HepG2 (cell line): ENCODE results near the gene TBC1D14. TPM values are rescaled to one million over a fixed set of nuclear protein-coding genes. Genes with fewer than 3 reads are reported as not detected.

Experiments
- ATAC-seq: fragments of 200-7000 bp; cut with Tn5 transposase; 3 replicates; pipeline ENCODE4 v1.9.1; 2020; ENCODE audit warnings: mild to moderate bottlenecking, moderate library complexity
- BruUV-seq: library from RNA; stranded (reverse); fragments of 400-500 nt; replicated peaks from 2 replicates; lab custom pipeline; 2021; lab: Mats Ljungman, UMichigan
- CTCF ChIA-PET: fragments of 300-600 bp; formaldehyde crosslinking; extraction: SDS; loops from one replicate; lab custom pipeline; 2021; ENCODE audit warnings: low total read pairs, inconsistent platforms, low intra/inter-chr PET ratio; lab: Yijun Ruan, JAX
- POLR2A ChIA-PET: fragments of 350-600 bp; sonication (Branson Sonifier 250); formaldehyde crosslinking; loops from one replicate; lab custom pipeline; 2020; ENCODE audit warnings: antibody characterized with exemption, inconsistent platforms; lab: Yijun Ruan, JAX
- DNase-seq: peaks from one replicate; pipeline ENCODE4 v3.0.0-alpha.2; 2015; ENCODE audit warnings: low spot score
- FAIRE-seq: peaks from 3 replicates; lab custom pipeline; 2011; peaks lifted over from hg19 to GRCh38; lab: Jason Lieb, UNC
- H2AFZ ChIP-seq: one replicate; pipeline ENCODE4 v1.6.1; 2011; ENCODE audit warnings: low read length, inconsistent platforms
- H3K27ac ChIP-seq: fragments of 300-600 bp; 3 replicates; pipeline ENCODE4 v1.8.0; 2011; ENCODE audit warnings: mixed run types, mild to moderate bottlenecking, mixed read lengths, low read length, inconsistent platforms; ENCODE audit not compliant: insufficient read depth; ENCODE audit errors: extremely low read length
- H3K27me3 ChIP-seq, 2 experiments: fragments of 200-600 bp in 1 of 2; 2 replicates in 1 of 2; 3 replicates in 1 of 2; pipeline versions ENCODE4 v1.6.0 to v1.8.0; 2011; ENCODE audit warnings: low read length in 2 of 2, mild to moderate bottlenecking in 2 of 2, moderate library complexity in 2 of 2, inconsistent platforms in 1 of 2; ENCODE audit not compliant: insufficient read depth in 2 of 2, control insufficient read depth in 1 of 2
- H3K36me3 ChIP-seq, 2 experiments: fragments of 200-600 bp in 1 of 2; replicated peaks in 1 of 2; 2 replicates in 1 of 2; 3 replicates in 1 of 2; pipeline versions ENCODE4 v1.5.1 to v1.8.0; 2011; ENCODE audit warnings: low read length in 2 of 2, inconsistent platforms in 1 of 2; ENCODE audit not compliant: insufficient read depth in 2 of 2, control insufficient read depth in 1 of 2
- H3K4me1 ChIP-seq: 2 replicates; pipeline ENCODE4 v1.5.1; 2012; ENCODE audit warnings: low read length, inconsistent platforms; ENCODE audit not compliant: insufficient read depth
- H3K4me2 ChIP-seq: 2 replicates; pipeline ENCODE4 v1.6.0; 2011; ENCODE audit warnings: low read depth, low read length, inconsistent platforms
- H3K4me3 ChIP-seq, 3 experiments: fragments of 200-600 bp in 1 of 3; sonication (generic), shearing (Covaris generic) in 1 of 3; replicated peaks in 1 of 3; 2 replicates each; pipeline ENCODE4 v1.5.1; 2011 to 2016; ENCODE audit warnings: low read length in 3 of 3, inconsistent platforms in 2 of 3, low read depth in 2 of 3, mild to moderate bottlenecking in 2 of 3, control low read depth in 1 of 3, mixed read lengths in 1 of 3; ENCODE audit not compliant: insufficient read depth in 1 of 3
- H3K79me2 ChIP-seq: one replicate; pipeline ENCODE4 v1.6.1; 2011; ENCODE audit warnings: low read length, inconsistent platforms; ENCODE audit not compliant: insufficient read depth
- H3K9ac ChIP-seq: 2 replicates; pipeline ENCODE4 v1.6.0; 2011; ENCODE audit warnings: mild to moderate bottlenecking, low read depth, low read length, inconsistent platforms; ENCODE audit not compliant: insufficient read depth
- H3K9me3 ChIP-seq: 2 replicates; pipeline ENCODE4 v1.5.1; 2012; ENCODE audit warnings: mild to moderate bottlenecking, low read length
- H4K20me1 ChIP-seq: 2 replicates; pipeline ENCODE4 v1.6.0; 2011; ENCODE audit warnings: inconsistent platforms, mild to moderate bottlenecking, low read length, moderate library complexity; ENCODE audit not compliant: insufficient read depth
- AKAP8 ChIP-seq: sonication (generic); formaldehyde crosslinking; IDR thresholded peaks from 2 replicates; pipeline ENCODE4 v1.5.1; 2020; ENCODE audit warnings: mild to moderate bottlenecking, missing genetic modification reagents
- ELF1 ChIP-seq: sonication (generic); formaldehyde crosslinking; IDR thresholded peaks from 2 replicates; pipeline ENCODE4 v1.4.0; 2020; ENCODE audit warnings: missing genetic modification reagents
- HBP1 ChIP-seq: IDR thresholded peaks from 2 replicates; pipeline ENCODE4 v1.6.1; 2016; ENCODE audit warnings: low read depth, control low read depth
- HNF1A ChIP-seq, 2 experiments: sonication (generic) in 1 of 2; formaldehyde crosslinking in 1 of 2; IDR thresholded peaks; 2 replicates each; pipeline versions ENCODE4 v1.4.0 to v1.6.1; 2016 to 2020; ENCODE audit warnings: borderline replicate concordance in 1 of 2, low read depth in 1 of 2, mild to moderate bottlenecking in 1 of 2, missing genetic modification reagents in 1 of 2
- PHB2 ChIP-seq: fragments of 450-650 bp; IDR thresholded peaks from 2 replicates; pipeline ENCODE4 v1.6.1; 2018; ENCODE audit not compliant: partially characterized antibody
- SMC3 ChIP-seq: IDR thresholded peaks from 2 replicates; pipeline ENCODE4 v1.6.1; 2011; ENCODE audit warnings: low read length, improper control_type of control experiment
- XRCC5 ChIP-seq: fragments of 200-400 bp; formaldehyde crosslinking; optimal IDR thresholded peaks from 2 replicates; pipeline ENCODE3; 2017; ENCODE audit warnings: mild to moderate bottlenecking, low read length
- ZNF17 ChIP-seq: sonication (generic); formaldehyde crosslinking; IDR thresholded peaks from 2 replicates; pipeline ENCODE4 v1.5.0; 2020; ENCODE audit warnings: mild to moderate bottlenecking, missing genetic modification reagents
- ZNF790 ChIP-seq: sonication (generic); formaldehyde crosslinking; IDR thresholded peaks from 2 replicates; pipeline ENCODE4 v1.8.0; 2022; ENCODE audit warnings: missing genetic modification reagents, mild to moderate bottlenecking, borderline replicate concordance
- WGBS: methylation state at CpG from one replicate; pipeline ENCODE4 v1.1.6; 2017; ENCODE audit warnings: low lambda C conversion rate; 5-methylcytosine and 5-hydroxymethylcytosine counted together
- in situ Hi-C: cut with HindIII; loops from 2 replicates; pipeline ENCODE4 v1.10.0; 2017; ENCODE audit warnings: low pct_unique_long_range_greater_than_20kb; ENCODE audit not compliant: extremely low pct_ligation_motif_present
- intact Hi-C: fragments of 100-400 bp; cut with micrococcal nuclease; formaldehyde crosslinking; loops from one replicate; pipeline ENCODE4 v1.10.0; 2022; ENCODE audit not compliant: unreplicated experiment
- polyA plus RNA-seq, 8 experiments: library from polyadenylated mRNA; depleted of rRNA in 3 of 8; stranded (reverse) in 7 of 8; unstranded in 1 of 8; fragments of >200 nt; fragmentation: Illumina TruSeq in 4 of 8; extraction: Trizol in 4 of 8; gene quantifications; 2 replicates each; pipeline versions ENCODE4 v1.2.1 to v1.2.3, GENCODE V29; 2011 to 2016; ENCODE audit warnings: low read depth in 4 of 8, missing spikeins in 1 of 8, mixed read lengths in 1 of 8; ENCODE audit not compliant: insufficient read depth in 1 of 8
- total RNA-seq, 5 experiments: library from RNA; depleted of rRNA; stranded (reverse); fragments of >200 nt; fragmentation: Illumina TruSeq; extraction: Trizol; gene quantifications; 2 replicates each; pipeline ENCODE4 v1.2.3, GENCODE V29; 2016; ENCODE audit warnings: low read depth in 1 of 5

Gene TBC1D14
- total and polyA plus RNA-seq, 2 of the 13 experiments (the other 11 are each of a cell fraction or from before 2014, with no cell fraction given), result 29.5 to 46.5 TPM

GRCh38 chr4:6965329-6965728 lies 55.7 kb downstream of the TBC1D14 start (continued):
- TF ChIP-seq HBP1 (CRISPR knock-in tag), result no peak
- TF ChIP-seq ZNF17 (CRISPR knock-in tag), result no peak
- no peak for TF ChIP-seq SMC3
- TF ChIP-seq HNF1A (IDR thresholded peaks at IDR 0.05; ENCODE audit: low read depth), result no peak
- TF ChIP-seq HNF1A (CRISPR knock-in tag; IDR thresholded peaks at IDR 0.05; ENCODE audit: borderline replicate concordance), result no peak
- TF ChIP-seq XRCC5, result no peak

DNA sequence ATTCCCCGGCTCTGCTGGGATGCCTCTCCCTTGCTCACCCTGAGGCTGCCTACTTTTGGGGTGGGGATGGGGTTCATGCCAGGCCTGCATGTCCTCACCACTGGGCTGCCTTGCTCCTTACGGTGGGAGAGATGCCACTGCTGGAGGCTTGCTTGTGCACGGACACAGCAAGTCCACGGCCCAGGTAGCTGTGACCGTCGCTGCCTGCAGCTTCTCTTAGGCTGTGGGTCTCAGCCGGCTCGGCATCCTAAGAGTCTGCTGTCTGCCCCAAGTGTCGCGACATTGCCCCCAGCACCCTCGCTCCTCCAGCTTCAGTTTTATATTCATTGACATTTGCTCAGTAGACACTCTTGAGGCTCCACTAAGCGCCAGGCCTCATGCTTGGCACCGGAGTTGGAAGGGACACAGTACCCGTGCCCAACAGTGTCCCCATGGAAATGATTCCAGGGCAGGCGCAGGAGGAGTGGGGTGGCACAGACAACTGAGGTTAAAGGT lies 58.3 kb downstream of the TBC1D14 start:
- H3K4me1 ChIP-seq, result peaks cover 42% of the 10 kb centered on the region
- TF ChIP-seq AKAP8 (no peak), PHB2 (no peak), ELF1 (CRISPR knock-in tag) (no peak), ZNF790 (CRISPR knock-in tag) (no peak)
- intact Hi-C loops (no loop called here), in situ Hi-C loops (no loop called here)
- H3K27ac ChIP-seq, result no peak overlapping the region
- H3K9me3 ChIP-seq, result no peaks in the 10 kb centered on the region
- no TSS peak for BruUV-seq
- peaks cover 15% of the 10 kb centered on the region; the same call in 1 of the 2 replicates for H4K20me1 ChIP-seq
- ChIA-PET POLR2A (no interaction called here), CTCF (no interaction called here)
- no peak for FAIRE-seq
- no peak overlapping the region for H3K4me2 ChIP-seq
- no peak for DNase-seq
- H3K4me3 ChIP-seq, result no peak overlapping the region
- no peak for ATAC-seq
- peaks cover 11 to 36% of the 10 kb centered on the region in 2 experiments for H3K36me3 ChIP-seq
- no peak overlapping the region for H2AFZ ChIP-seq
- H3K27me3 ChIP-seq, result no peaks in the 10 kb centered on the region
- H3K79me2 ChIP-seq, result peaks cover 36% of the 10 kb centered on the region
- WGBS, result 98% methylated on average over 10 of the region's 15 CpGs
- H3K9ac ChIP-seq, result no peak overlapping the region
